SK-N-DZ (cell line): ENCODE data around the gene KRTAP10-5. TPM values are rescaled to one million over a fixed set of nuclear protein-coding genes. Genes with fewer than 3 reads are reported as not detected.
"Not testable (repeated sequence)": the region's sequence is repeated elsewhere in the genome, so short reads cannot be mapped to it uniquely, and the experiment has no call there.

Experiments
- DNase-seq: peaks from one replicate; pipeline ENCODE4 v3.0.0-alpha.2; 2015; ENCODE audit warnings: low spot score
- polyA plus RNA-seq, 2 experiments: library from polyadenylated mRNA; depleted of rRNA; stranded (reverse); fragments of >200 nt; gene quantifications; 2 replicates each; pipeline ENCODE4 v1.2.3, GENCODE V29; 2014

KRTAP10-5 gene
- polyA plus RNA-seq (2014; cell fraction: cytosol; rRNA removed), result not detected in 2 replicates
- polyA plus RNA-seq (2014; cell fraction: nucleus; rRNA removed), result not detected in 2 replicates

GRCh38 chr21:44580231-44580821 is at the start of gene KRTAP10-5:
KRTAP10-5 (minus strand) TSS chr21:44580604; CDS start chr21:44580578, 26 bp downstream.
- DNase-seq, result not testable (repeated sequence)

GRCh38 chr21:44628707-44629391 is 48.4 kb upstream of the KRTAP10-5 start:
- no peak for DNase-seq

DNA sequence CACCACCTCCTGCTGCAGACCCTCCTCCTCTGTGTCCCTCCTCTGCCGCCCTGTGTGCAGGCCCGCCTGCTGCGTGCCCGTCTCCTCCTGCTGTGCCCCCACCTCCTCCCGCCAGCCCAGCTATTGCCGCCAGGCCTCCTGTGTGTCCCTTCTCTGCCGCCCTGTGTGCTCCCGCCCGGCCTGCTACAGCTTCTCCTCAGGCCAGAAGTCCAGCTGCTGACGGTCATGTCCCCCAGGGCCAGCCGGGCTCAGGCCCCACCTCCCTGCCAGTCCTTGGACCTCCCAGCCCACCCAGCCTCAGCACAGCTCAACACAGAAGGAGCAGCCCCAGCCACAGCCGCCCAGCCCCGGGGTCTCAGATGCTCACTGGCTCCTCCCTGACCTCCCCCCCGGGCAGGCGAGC is 47.4 kb upstream of the KRTAP10-5 start:
- DNase-seq, result not testable (repeated sequence)

- not testable (repeated sequence) for DNase-seq
These were observed 46.9 kb upstream of the KRTAP10-5 start for GRCh38 chr21:44627181-44627822.

GRCh38 chr21:44626673-44627143 is 46.3 kb upstream of the KRTAP10-5 start, which contains the start of gene KRTAP10-9:
KRTAP10-9 (plus strand) TSS chr21:44627093; CDS start chr21:44627172, 79 bp downstream.
- no peak for DNase-seq

GRCh38 chr21:44626262-44626661 is 45.9 kb upstream of the KRTAP10-5 start:
- no peak for DNase-seq

DNA sequence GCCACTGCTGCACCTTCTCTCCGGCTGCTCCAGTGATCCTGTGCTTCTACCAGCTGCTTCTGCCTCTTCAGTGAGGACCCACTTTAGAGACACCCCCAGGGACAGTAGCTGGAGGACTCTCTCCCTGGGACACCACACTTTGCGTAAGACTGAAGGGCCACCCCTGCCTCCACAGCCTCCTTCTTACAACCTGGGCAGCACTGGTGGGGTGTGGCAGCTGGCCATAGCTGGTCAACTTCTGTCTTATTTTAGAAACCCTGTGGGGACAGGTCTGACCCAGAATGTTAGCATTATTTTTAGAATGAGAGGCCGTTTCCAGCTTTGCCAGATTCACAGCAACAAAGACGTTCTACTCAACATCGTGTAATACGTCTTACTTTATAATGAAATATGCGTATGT is 45.4 kb upstream of the KRTAP10-5 start:
- DNase-seq, result no peak

GRCh38 chr21:44623575-44623974 is 43.2 kb upstream of the KRTAP10-5 start:
- DNase-seq, result no peak

- no peak for DNase-seq
These were observed 39.5 kb upstream of the KRTAP10-5 start for GRCh38 chr21:44619886-44620285.

DNA sequence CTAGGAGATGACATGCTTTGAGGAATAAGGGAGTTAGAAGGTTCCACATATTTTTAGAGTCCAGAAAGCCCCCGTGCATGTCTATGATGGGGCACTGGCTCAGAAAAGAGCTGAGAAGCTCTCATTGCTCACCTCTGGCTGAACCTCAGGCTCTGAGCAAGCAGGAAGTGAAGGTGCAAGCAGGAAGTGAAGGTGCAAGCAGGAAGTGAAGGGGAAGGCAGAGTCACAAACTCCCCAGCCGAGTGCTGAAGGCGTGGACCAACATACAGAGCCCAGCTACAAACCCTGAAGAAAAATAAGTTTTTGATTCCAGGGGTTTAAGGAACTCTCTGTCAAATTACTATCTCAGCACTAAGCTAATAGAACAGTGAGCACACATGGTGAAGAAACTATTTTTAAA is 38.5 kb upstream of the KRTAP10-5 start:
- DNase-seq, result no peak

DNA sequence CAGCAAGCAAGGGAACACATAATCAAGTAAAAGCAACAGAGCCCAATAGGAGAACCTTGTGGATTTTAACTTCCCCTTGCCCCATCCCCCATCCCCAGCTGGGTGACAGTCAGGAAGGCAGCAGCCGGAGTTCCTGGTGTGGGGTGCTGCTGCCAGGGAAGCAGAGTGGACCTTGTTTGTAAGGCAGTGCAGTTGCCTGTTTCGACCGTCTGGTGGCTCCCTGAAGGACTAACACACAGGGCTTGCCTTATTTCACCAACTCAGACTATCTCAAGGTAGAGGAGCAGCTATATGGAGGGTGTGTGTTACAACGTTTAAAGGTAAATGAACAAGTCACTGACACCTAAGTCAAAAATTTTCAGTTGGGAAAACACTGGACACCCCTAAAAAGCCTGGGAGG is 38.1 kb upstream of the KRTAP10-5 start:
- no peak for DNase-seq

GRCh38 chr21:44617071-44617501 is 36.7 kb upstream of the KRTAP10-5 start:
- DNase-seq, result no peak

GRCh38 chr21:44616591-44616926 is 36.2 kb upstream of the KRTAP10-5 start:
- DNase-seq, result no peak

- no peak for DNase-seq
These were observed 35.6 kb upstream of the KRTAP10-5 start for GRCh38 chr21:44615911-44616590.

- no peak for DNase-seq
These were observed 35.1 kb upstream of the KRTAP10-5 start for GRCh38 chr21:44615466-44615865.

DNA sequence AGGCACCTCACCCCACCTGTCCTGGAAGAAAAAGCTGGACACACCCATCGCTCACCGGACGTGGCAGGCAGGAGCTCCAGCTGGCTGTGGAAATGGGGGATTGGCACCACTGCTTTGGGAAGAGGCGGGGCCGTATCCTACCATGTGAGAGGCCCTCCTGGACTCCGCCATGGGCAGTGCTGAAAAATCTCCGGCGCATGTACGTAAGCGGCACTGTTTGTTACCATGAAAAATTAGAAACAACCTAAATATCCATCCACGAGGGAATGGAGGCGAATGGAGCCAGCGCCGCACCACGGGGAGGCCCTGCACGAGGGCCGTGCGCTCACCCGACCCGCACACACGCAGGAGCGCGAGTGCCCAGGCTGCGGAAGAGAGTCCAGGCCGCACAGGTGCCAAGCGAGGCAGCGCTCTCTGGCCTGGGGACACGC is 34.6 kb upstream of the KRTAP10-5 start:
- DNase-seq, result no peak

- no peak for DNase-seq
These were observed 33.8 kb upstream of the KRTAP10-5 start for GRCh38 chr21:44614161-44614631.

GRCh38 chr21:44613386-44614155 is 33.2 kb upstream of the KRTAP10-5 start:
- no peak for DNase-seq

DNA sequence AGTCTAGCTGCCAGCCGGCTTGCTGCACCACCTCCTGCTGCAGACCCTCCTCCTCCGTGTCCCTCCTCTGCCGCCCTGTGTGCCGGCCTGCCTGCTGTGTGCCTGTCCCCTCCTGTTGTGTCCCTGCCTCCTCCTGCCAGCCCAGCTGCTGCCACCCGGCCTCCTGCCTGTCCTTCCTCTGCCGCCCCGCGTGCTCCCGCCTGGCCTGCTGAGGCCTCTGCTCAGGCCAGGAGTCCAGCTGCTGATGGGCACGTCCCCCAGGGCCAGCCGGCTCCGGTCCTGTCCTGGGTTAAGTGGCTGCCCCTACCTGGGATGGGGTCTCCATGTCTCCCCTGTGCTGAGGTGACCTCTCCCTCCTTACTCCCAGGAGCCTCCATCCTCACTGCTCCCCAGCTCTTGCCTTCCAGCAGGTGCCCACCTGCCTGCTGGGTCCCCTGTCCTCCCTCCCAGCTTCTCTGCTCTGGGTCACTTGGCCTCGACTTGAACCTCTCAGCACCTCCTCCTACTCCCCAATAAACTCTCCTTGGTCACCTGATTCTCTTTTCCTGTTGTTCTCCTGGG is 32.3 kb upstream of the KRTAP10-5 start:
- no peak for DNase-seq

DNA sequence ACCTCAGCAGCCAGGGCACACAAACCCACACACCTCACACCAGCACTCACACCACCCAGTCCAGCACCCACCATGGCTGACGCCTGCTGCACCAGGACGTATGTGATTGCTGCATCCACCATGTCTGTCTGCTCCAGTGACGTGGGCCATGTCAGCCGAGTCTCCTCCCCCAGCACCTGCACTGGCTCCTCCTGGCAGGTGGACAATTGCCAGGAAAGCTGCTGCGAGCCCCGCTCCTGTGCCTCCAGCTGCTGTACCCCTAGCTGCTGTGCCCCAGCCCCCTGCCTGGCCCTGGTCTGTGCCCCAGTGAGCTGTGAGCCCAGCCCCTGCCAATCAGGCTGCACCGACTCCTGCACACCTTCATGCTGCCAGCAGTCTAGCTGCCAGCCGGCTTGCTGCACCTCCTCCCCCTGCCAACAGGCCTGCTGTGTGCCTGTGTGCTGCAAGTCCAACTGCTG is 31.7 kb upstream of the KRTAP10-5 start, which contains the start of gene KRTAP10-8:
Gene KRTAP10-8, plus strand, starts transcription at position 51 of the 458 bp plus-strand sequence. Its CDS starts 22 bp downstream, at position 73.
- no peak for DNase-seq
